ENCODE results near the gene MKKS. TPM values are rescaled to one million over a fixed set of nuclear protein-coding genes. Genes with fewer than 3 reads are reported as not detected.
A peak's percentile ranks its signal among the peaks of the same experiment; 100 is the strongest.

The MKKS gene
- total RNA-seq, 4 donors from 2014 or later: 5.9 to 13.0 (median 9.8) TPM

DNA sequence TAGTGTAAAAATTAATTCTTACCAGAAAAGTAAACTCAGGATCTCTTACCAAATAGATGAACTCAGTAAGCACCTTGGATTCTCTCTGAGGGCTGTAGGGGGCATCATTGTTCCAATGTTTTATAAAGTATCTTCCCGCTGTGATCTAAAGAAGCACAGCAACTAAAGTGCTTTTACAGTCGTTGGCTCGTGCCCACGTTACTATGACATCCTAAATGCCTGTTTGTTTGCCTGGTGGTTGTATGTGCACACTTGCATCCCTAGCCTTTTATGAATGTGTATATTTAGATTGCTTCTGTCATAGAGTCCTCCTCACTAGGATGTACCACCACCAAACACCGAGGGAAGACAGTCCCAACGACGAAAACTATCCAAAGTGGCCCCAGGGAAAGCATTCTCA is 35.6 kb upstream of the MKKS start:
- 13 to 21% methylated on average over 7 of the region's 7 CpGs for WGBS, 2 donors
- intact Hi-C loops (cut with DNase I; ENCODE audit: low total_unique reads): loop anchor here (10.0 kb wide), 1 partner anchor 1075 kb away; no protein-coding TSS in a partner anchor
- TF ChIP-seq, protein P1, sequence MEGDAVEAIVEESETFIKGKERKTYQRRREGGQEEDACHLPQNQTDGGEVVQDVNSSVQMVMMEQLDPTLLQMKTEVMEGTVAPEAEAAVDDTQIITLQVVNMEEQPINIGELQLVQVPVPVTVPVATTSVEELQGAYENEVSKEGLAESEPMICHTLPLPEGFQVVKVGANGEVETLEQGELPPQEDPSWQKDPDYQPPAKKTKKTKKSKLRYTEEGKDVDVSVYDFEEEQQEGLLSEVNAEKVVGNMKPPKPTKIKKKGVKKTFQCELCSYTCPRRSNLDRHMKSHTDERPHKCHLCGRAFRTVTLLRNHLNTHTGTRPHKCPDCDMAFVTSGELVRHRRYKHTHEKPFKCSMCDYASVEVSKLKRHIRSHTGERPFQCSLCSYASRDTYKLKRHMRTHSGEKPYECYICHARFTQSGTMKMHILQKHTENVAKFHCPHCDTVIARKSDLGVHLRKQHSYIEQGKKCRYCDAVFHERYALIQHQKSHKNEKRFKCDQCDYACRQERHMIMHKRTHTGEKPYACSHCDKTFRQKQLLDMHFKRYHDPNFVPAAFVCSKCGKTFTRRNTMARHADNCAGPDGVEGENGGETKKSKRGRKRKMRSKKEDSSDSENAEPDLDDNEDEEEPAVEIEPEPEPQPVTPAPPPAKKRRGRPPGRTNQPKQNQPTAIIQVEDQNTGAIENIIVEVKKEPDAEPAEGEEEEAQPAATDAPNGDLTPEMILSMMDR (IDR thresholded peaks at IDR 0.05): no peak
- TF ChIP-seq POLR2A (IDR thresholded peaks at IDR 0.05): no peak
- peak in 1 of 2 donors; percentile 68 for DNase-seq (ENCODE audit: low spot score in 2 of 2)
- H3K4me3 ChIP-seq (ENCODE audit: low read depth, poor library complexity, severe bottlenecking): no peak overlapping the region

DNA sequence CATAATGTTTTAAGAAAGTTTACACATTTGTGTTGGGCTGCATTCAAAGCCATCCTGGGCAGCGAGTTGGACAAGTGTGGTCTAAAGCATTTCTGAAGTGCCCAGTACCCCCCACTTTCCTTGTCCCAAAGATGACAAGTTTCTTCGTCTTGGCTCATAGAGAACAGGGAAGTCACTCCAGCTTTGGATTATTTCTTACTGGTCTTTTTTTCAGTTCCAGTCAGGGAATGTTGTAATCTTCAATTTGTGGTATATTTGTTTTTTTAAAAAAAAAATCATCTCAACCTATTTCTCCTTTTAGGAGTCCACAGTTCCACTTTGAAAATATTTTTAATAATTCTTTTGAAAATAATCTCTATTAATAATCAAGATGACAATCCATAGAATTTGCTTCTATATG is 35.0 kb upstream of the MKKS start:
- intact Hi-C loops (cut with DNase I; ENCODE audit: low total_unique reads): loop anchor here (10.0 kb wide), 1 partner anchor 1076 kb away; no protein-coding TSS in a partner anchor
- no peak for DNase-seq (ENCODE audit: low spot score in 2 of 2)
- 75 to 83% methylated on average over 2 of the region's 2 CpGs for WGBS, 2 donors
- TF ChIP-seq POLR2A (IDR thresholded peaks at IDR 0.05): no peak
- TF ChIP-seq, protein P1 (IDR thresholded peaks at IDR 0.05): no peak
- H3K4me3 ChIP-seq (ENCODE audit: low read depth, poor library complexity, severe bottlenecking): no peak overlapping the region

DNA sequence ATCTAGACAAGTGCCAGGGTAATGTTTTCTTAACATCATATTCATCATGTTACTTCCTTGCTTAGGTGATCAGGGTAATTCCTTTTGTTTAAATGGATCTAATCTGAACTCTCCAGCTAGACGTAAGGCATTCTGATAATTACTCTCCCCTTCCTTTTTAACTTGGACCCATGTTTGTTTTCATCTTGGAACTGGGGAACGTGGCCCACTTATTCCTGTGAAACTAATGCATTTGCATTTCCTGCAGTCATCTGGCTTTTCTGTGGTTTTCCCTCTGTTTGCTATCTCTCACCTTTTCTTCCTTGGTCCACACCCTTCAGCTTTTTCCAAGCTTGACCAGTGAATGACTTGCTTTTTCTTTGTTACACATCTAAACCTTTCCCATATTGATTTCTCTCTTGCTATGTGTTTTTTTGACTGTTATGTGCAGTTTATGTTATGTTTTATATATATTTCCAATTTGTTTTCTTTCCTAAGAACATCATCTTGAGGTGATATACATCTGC is 34.4 kb upstream of the MKKS start:
- no peak overlapping the region for H3K4me3 ChIP-seq (ENCODE audit: low read depth, poor library complexity, severe bottlenecking)
- no peak for TF ChIP-seq POLR2A (IDR thresholded peaks at IDR 0.05)
- DNase-seq (ENCODE audit: low spot score in 2 of 2): no peak
- intact Hi-C loops (cut with DNase I; ENCODE audit: low total_unique reads): loop anchor here (10.0 kb wide), 1 partner anchor 1076 kb away; no protein-coding TSS in a partner anchor
- WGBS, 2 donors: 58 to 74% methylated on average over 2 of the region's 2 CpGs

DNA sequence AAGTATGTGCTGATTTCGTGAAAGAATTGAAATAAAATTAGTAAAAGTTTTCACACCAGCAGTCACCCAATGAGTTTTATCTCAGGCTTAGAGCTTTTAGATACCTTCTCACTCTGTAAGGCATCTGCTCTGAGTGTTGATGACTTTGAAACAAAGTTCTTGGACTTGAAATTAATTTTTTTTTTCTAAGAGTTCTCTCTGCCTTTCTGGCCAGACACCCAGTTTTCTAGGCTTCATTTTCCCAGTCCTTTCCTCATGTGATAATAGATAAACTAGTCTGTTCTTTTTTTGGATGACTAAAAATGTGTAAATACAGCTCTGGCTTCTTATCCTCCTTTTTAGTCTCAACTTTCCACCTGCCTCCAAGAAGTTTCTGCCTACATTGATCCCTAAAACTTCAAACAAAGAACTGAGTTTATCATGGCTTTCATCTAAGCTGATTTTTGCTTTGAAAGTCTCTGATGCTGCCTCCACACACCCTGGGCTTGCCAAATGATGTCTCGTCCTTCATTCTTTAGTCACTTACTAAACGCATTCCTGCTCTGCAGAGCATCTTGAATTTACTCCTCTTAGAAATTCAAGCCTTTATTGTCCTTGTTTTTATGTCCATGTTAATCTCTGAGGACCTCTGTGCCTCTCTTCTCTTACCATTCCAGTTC is 33.8 kb upstream of the MKKS start:
- no peak for TF ChIP-seq POLR2A (IDR thresholded peaks at IDR 0.05)
- TF ChIP-seq, protein P1 (IDR thresholded peaks at IDR 0.05): no peak
- 54 to 60% methylated on average over 3 of the region's 3 CpGs for WGBS, 2 donors
- DNase-seq (ENCODE audit: low spot score in 2 of 2): no peak
- intact Hi-C loops (cut with DNase I; ENCODE audit: low total_unique reads): loop anchor here (10.0 kb wide), 1 partner anchor 1077 kb away; no protein-coding TSS in a partner anchor
- no peak overlapping the region for H3K4me3 ChIP-seq (ENCODE audit: low read depth, poor library complexity, severe bottlenecking)

DNA sequence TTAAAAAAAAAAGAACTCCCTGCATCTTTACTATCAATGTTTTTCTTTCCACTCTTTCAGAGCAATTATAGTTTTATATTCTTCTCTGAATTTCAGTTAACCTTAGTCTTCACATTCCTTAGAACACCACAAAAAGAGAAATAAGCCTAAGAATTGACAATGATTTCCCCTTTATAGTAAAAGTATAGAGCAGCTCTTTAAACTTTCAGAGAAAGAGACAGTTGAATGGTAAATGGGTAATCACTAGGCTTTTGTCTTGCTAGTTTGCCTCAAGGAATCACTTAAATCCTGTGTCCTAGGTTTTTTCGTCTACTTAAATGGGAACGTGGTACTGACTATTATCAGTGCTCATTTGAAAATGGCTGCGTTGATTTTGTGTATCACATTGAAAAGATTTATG is 32.8 kb upstream of the MKKS start:
- TF ChIP-seq, protein P1 (IDR thresholded peaks at IDR 0.05): no peak
- no peak for TF ChIP-seq POLR2A (IDR thresholded peaks at IDR 0.05)
- no peak for DNase-seq (ENCODE audit: low spot score in 2 of 2)
- intact Hi-C loops (cut with DNase I; ENCODE audit: low total_unique reads): loop anchor here (10.0 kb wide), 1 partner anchor 1078 kb away; no protein-coding TSS in a partner anchor
- WGBS, 2 donors: 57 to 70% methylated on average over 3 of the region's 3 CpGs
- no peak overlapping the region for H3K4me3 ChIP-seq (ENCODE audit: low read depth, poor library complexity, severe bottlenecking)

DNA sequence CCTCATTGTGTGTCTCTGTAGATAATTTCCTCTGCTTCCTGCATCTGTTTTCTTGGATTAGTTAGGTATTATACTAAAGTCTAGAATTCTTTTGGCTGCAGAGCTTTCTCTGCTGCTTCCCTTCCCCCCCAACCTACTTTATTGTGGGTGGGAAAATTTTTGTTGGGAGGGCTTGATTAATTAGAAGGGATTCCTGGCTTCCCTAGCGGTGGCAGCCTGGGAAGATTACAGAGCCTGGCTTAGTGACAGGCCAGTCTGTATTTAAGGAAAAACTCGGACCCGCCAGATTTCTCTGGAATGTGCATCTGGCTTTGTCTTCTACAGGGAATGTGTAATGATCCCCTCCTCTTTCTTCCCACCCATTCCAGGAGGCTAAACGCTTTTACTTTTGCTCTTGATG is 32.3 kb upstream of the MKKS start:
- WGBS, 2 donors: 34 to 45% methylated on average over 4 of the region's 4 CpGs
- no peak overlapping the region for H3K4me3 ChIP-seq (ENCODE audit: low read depth, poor library complexity, severe bottlenecking)
- no peak for DNase-seq (ENCODE audit: low spot score in 2 of 2)
- no peak for TF ChIP-seq POLR2A (IDR thresholded peaks at IDR 0.05)
- TF ChIP-seq, protein P1 (IDR thresholded peaks at IDR 0.05): no peak
- intact Hi-C loops (cut with DNase I; ENCODE audit: low total_unique reads): loop anchor here (10.0 kb wide), 1 partner anchor 1078 kb away; no protein-coding TSS in a partner anchor
